Choroid plexus epithelial cell (primary cell): ENCODE results near the gene MUSK.

Source experiments
- DNase-seq: peaks from one replicate; pipeline ENCODE4 v3.0.0-alpha.2; 2010; ENCODE audit warnings: low read depth
- H3K4me3 ChIP-seq: 2 replicates; pipeline ENCODE4 v1.5.1; 2011; ENCODE audit warnings: low read depth, mild to moderate bottlenecking, control low read depth, low read length, moderate library complexity
- CTCF ChIP-seq: conservative IDR thresholded peaks from 2 replicates; pipeline ENCODE4 v1.5.1; 2011; ENCODE audit warnings: low read depth, mild to moderate bottlenecking, control low read depth, inconsistent platforms, low read length, moderate library complexity

Gene MUSK

GRCh38 chr9:110802416-110803035, 133.9 kb downstream of the MUSK start:
- H3K4me3 ChIP-seq, result no peak overlapping the region
- TF ChIP-seq CTCF, result no peak
- peak; percentile 82 for DNase-seq

GRCh38 chr9:110807956-110808598, 139.5 kb downstream of the MUSK start:
- H3K4me3 ChIP-seq, result no peak overlapping the region
- no peak for TF ChIP-seq CTCF
- DNase-seq, result no peak

GRCh38 chr9:110808599-110808980, 140.0 kb downstream of the MUSK start:
- DNase-seq, result no peak
- no peak for TF ChIP-seq CTCF
- H3K4me3 ChIP-seq, result no peak overlapping the region

GRCh38 chr9:110809038-110809595, 140.5 kb downstream of the MUSK start:
- no peak for DNase-seq
- H3K4me3 ChIP-seq, result no peak overlapping the region
- TF ChIP-seq CTCF, result no peak

- no peak for TF ChIP-seq CTCF
- H3K4me3 ChIP-seq, result no peak overlapping the region
- no peak for DNase-seq
Observed at GRCh38 chr9:110810262-110810976, 141.8 kb downstream of the MUSK start.

- DNase-seq, result no peak
- H3K4me3 ChIP-seq, result no peak overlapping the region
- no peak for TF ChIP-seq CTCF
Observed at GRCh38 chr9:110812886-110813285, 144.3 kb downstream of the MUSK start.

GRCh38 chr9:110814159-110814558, 145.6 kb downstream of the MUSK start:
- H3K4me3 ChIP-seq, result no peak overlapping the region
- TF ChIP-seq CTCF, result no peak
- no peak for DNase-seq
